HG03354 (cell line): ENCODE measurements around the gene DOK7.

Source experiments
- ATAC-seq: cut with Tn5 transposase; IDR thresholded peaks from one replicate; pipeline ENCODE4 v1.9.1; 2021; ENCODE audit warnings: mild to moderate bottlenecking; ENCODE audit not compliant: unreplicated experiment, poor library complexity, severe bottlenecking

The DOK7 gene

DNA sequence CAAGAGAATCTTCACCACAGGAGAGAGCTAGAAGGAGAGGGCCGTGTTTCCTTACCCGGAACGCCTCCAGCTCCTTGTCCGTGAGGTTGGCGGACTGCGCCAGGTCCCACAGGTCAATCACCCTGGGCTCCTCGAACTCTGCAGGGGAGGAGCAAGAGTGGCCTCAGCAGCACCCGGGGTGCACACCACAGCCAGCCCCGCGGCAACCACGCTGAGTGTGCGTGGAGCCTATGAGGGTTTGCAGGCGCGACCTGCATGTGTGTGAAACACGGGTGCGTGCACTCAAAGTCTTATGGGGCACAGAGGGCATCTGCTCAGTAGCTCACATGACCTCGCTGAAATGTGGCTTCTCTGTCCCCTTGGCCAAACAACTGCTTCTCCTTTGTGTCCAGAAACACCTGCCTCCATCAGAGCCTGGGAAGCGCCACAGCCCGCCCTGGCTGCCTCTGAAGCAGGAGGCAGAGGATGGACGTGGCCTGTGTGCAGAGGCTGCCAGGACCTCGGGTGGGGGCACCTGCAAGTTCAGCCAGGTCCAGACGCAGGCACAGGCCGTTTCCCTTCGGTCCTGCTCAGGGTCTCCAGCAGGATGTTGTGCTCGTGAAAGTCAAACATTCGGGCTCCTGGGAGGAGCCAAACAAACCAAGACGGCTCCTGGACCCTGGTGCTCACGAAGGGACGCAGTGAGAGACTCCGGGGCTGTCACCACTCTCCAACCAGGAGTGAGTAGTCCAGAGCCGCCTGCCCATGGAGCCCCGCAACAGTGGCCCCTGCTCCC is 53.1 kb downstream of the DOK7 start:
- ATAC-seq, result no peak

DNA sequence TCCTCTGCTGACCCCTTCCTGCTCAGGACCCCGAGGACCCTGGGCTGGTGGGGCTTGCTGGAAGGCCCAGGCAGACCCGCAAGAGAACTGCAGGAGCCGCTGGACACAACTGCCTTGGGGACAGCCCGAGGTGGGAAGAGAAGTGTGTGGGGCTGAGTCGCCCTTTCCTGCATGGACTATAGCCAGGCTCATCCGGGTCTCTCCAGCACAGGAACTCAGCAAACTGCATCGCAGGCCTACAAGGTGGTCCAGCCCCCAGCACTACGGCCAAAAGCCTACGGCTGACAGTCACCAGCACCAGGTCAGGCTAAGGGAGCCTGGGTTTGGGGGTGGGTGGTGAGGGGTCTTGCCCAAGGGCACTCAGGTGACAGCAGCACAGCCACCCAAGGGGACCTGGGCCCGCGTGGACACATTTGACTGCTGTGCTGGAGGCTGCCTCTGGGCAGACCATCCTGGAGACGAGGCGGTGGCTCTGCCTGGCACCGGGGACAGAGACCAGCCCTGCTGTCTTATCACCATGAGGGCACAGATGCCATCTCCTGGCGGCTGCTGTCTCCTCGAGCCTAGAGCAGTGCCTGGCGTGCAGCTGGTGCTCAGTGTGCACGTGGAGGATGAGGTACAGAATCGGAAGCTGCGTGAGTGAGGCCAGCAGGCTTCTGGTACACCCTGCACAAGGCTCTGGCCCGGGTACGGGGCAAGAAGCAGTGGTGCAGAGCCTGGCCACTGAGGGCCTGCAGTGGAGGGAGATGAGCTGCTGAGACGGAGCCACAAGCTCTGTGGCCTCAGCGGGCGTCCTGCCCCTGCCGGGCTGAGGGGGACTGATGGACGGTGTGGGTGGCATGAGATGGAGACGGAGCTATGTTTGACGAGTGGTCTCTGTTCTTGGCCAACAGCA is 54.0 kb downstream of the DOK7 start:
- no peak for ATAC-seq

DNA sequence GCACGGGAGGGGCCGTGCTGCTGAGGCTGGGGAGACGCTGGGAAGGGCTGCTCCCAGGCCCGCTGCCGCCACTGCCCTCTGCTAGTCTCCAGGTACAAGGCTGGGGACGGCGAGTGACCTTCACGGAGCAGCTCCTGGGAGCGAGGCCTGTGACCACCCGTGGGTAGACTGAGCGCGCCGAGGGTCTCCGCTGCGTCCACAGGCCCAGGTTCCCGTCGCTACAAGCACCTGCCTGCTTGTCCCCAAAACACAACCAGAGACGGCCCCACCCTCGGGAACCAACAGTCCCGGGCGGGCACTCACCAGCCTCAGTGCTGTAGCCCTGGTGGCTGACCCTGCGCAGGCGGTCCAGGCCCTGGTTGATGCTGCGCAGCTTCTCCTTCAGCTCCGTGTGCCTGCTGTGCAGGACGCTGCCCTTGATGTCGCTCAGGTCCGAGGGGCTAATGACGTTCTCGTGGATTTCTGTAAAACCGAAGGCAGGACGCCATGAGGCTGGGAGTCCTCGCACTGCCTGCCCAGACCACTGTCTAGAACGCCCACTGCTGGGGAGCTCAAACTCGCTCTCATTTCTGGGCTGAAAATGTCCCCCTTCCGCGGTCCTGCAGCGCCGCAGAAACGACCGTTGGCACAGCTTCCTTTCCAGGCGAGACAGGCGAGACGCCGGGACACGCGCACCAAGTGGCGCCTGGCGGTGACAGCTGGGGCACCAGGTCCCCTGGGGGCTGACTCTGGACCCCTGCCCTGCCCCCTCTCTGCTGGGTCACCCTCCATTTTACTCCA is 54.8 kb downstream of the DOK7 start:
- ATAC-seq, result no peak

DNA sequence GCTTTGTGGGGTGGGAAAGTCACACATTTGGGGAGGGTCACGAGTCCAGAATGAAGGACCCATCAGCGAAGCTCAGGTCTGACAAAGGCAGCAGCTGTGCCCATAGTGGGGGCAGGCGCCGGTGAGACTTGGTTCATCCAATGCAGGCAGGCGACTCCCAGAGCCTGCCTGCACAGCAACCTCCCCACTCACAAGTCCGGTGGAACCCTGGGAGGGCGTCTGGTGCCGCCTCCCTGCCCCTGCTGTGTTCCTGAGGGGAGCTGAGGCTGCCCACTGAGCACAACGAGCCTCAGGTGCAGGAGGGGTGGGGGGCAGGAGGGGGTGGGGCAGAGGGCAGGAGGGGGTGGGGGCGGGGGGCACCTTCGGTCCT is 55.4 kb downstream of the DOK7 start:
- no peak for ATAC-seq

DNA sequence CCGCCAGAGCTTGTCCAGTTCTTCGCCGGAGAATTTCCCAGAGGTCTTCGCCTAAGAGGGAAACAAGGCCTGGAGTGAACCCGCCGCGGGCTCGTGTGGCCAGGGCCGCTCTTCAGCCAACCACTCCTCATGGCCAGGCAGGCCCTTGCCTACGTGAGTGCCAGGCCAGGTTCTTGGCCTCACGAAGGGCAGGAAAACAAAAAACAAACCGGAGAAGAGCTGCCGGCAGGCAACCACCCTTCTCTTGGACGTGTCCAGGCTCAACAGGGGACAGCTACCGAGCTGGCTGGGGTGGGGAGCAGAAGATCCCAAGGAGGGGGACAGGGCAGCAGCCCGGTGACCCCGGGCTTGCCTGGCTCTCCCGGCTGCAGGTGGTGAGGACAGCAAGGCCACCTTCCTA is 55.8 kb downstream of the DOK7 start:
- no peak for ATAC-seq

DNA sequence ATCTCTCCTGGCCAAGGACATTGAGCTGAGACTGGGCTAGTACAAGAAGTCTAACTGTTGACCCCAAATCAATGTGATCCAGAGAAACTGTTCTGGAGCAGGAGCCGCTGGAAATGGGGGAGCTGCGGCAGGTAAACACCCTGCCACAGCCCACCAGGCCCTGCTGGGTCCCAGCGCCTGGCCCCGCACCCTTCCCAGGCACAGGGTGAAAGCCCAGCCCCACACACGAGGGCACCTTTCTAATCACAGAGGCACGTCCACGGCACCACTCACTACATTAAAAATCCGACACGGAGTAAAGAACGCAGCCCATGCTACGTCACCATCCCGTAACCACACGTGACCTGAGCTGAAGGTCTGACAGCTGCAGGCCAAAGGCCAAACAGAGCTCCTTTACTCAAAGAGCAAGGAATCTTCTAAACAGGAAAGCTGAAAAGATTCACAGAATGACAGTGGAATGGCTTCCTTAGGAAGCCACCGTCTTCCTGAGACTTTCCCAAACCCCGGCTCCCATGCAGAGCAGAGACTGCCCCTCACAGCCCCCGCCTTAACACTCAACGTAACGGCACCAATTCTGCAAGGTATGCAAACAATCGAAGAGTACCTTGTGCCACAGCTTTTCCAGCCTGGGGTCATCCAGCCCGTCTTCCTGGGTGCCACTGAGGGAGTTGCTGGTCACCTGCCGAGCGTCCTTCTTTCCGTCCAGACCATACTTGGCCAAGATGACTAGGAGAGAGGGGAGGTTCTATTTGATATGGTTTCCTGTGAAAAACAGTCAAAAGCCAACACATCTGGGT is 56.6 kb downstream of the DOK7 start:
- ATAC-seq, result no peak

DNA sequence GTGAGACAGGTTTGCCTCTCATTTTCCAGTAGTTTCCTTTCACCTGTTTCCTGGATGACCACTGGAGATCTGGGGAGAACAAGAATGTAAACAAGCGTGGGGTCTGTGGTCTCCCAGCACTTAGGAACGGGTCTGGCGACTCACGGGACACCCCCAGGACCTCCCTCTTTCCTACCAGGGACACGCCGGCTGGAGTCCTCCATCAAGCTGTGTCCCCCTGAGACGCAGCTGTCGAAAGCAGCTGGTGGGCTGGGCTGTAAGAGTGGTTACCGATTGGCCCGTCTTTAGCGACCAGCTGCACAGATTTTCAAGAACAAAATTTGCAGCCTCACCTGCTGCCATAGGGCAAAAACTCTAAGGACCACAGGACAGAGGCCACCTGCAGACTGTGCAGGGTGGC is 57.2 kb downstream of the DOK7 start:
- no peak for ATAC-seq

DNA sequence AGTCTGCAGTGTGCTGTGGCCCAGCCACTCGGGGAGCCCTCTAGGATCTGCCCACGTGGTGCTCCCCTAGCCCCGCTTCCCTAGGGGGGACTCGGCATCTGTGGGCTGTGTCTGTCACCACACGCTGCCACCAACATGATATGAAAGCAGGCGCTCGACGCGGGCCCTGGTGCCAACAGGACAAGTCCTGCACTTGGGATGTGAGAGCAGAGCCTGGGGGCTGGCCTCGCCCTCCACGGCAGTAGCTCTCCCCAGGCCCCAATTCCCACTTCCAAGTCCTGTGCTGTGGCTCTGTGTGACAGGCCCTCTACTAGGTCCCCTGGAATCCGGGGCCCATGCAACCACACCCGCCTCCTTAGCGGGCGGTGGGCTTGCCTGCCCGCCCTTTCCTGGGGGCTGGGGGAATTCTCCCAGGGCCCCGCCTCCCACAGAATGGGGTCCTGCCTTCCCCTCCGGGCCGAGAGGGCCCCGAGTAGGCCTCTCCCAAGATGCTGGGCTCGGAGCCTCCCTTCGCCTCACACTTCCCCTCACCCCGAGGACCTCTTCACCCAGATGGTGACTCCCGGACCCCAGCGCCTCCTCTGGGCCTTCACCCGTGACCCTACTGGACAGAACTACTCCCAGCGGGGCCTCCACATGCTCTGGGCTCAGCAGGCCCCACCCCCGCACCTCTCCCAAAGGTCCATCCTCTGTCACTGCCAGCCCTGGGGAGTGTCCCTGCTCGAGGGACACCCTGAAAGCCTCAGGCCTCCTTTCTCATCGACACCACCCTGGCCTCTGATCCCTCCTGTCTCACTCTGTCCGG is 57.9 kb downstream of the DOK7 start:
- ATAC-seq, result no peak

DNA sequence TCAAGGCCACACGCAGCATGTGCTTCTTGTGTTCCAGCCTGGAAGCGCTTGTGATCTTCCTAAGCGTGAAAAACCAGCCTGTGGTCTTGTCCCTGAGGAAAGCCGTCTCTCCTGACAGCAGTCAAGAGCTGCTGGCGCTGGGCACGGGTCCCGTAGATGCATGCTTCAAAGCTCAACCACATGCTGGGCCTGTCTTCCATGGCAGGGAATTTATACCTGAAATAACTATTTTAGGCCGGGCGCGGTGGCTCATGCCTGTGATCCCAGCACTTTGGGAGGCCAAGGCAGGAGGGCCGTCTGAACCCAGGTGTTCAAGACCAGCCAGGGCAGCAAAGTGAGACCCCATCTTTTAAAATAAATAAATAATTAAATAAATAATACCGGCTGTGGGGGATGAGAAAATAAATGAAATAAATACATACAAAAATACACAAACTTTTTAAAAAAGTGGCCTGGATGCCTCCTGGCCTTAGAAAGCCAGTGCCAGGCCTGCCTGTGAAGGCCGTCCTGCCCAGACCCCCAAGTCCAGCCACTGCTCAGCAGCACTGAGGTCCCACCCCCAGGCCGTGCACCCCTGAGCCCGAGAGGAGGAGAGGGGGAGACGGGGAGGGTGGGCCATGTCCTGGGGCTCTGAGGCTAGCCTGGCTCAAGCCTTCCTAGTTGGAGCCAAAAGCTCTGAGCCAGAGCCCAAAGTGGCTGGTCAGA is 58.7 kb downstream of the DOK7 start:
- ATAC-seq, result no peak

DNA sequence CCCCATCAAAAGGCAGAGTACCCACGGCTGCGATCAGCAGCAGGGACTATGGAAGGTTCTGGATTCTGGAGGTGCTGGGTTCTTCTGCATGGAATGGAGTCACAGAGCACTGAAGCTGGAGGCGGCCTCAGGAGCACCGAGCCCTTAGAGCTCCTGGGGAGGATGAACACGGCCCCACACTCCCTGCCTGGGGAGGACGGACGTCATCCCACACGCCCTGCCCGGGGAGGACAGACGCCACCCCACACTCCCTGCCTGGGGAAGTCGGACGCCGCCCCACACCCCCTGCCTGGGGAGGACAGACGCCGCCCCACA is 59.2 kb downstream of the DOK7 start:
- ATAC-seq, result no peak

DNA sequence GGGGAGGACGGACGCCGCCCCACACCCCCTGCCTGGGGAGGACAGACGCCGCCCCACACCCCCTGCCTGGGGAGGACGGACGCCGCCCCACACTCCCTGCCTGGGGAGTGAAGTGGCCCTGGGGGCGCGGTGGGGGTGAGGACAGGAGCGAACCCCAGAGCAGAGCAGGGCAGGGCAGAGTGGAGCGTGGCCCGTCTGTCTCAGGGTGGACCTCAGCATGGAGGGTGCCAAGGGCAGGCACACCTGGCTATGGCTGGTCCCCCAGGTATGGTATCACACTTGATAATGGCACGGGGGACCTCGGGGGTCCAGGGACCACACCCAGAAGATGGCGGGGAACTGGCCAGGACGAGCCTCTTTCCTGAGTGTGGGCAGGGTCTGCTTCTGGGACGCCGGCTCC is 59.5 kb downstream of the DOK7 start:
- ATAC-seq, result no peak

DNA sequence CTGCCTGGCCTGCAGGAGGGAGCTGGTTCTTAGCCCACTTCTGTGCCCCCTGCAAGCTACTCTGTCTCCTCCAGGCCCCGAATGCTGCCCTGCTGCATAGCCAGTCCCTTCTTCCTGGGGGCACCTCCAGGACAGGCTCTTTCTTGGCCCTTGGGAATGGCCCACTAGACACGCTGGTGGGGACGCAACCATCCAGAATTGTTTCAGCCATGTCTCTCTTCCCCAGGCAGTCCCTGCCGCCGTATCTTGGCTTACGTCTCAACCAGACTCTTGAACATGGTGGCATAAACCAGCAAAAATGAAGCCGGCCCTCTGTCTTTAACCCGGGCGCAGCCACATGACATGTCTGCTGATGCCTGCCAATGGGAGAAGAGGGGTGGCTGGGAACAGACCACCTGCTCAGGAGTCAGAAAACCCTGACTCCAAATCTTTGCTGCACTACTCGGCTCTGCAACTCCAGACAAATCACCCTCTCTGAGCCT is 60.1 kb downstream of the DOK7 start:
- ATAC-seq, result no peak

DNA sequence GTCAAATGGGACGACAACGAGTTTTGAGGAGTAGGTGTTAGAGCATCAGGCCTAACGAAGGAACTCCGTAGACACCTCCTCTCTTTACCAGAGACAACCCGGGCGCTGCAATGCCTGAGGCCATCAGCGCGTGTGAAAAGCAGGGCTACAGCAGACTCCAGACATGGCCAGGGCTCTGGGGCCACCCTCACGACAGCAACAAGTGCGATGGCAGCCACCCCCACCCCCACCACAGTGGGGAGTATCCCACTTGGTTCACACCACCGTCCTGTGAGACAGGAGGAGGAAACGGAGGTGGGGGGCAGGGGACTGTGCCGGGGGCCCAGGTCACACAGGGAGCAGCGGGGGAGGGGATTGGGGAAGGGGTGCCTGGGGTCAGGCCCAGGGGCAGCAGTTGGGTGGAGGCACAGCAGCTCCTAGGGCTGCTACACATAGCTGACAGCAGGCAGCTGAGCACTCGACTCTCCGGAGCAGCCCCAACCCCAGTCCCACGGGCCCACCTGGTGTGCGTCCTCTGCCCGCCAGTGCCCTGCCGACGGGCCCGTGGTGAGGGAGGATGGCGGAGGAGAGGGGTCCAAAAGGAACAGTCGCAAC is 60.6 kb downstream of the DOK7 start:
- no peak for ATAC-seq

DNA sequence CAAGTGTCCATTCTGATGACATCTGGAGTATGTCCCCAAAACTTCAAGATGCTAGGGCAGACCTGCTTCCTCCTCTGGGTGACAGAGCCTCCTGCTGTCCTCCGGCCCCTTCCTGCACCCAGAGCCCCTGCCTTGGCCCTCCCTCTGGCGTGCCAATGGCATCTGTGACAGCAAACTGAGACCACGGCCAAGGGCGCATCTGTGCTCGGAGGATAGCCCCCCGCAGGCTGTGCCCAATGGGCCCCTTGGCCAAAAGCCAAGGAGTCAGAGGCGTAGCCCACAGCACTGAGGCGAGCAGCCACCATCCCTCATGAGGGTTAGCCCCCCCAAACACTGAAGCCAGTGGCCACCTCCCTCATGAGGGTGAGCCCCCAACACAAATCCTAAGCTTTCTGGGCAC is 61.2 kb downstream of the DOK7 start:
- ATAC-seq, result no peak

DNA sequence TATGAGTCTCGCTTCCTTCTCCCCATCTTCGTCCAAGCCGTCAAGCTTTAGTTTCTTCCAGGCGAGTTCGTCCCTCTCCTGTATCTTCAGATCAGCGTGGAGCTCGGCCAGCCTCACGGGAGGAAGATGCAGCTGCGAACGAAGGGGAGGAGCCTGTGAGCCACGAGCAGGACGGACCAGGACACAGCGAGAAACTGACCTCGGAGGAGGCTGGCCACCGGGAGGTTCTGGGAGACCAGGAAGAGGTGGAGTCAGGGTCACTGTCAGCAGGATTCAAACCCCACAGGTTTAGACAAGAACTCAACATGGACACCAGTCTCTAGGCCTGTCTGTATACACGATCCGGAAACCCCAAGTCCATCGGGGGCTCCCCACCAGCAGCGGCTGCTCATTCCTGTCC is 61.8 kb downstream of the DOK7 start:
- ATAC-seq, result no peak

DNA sequence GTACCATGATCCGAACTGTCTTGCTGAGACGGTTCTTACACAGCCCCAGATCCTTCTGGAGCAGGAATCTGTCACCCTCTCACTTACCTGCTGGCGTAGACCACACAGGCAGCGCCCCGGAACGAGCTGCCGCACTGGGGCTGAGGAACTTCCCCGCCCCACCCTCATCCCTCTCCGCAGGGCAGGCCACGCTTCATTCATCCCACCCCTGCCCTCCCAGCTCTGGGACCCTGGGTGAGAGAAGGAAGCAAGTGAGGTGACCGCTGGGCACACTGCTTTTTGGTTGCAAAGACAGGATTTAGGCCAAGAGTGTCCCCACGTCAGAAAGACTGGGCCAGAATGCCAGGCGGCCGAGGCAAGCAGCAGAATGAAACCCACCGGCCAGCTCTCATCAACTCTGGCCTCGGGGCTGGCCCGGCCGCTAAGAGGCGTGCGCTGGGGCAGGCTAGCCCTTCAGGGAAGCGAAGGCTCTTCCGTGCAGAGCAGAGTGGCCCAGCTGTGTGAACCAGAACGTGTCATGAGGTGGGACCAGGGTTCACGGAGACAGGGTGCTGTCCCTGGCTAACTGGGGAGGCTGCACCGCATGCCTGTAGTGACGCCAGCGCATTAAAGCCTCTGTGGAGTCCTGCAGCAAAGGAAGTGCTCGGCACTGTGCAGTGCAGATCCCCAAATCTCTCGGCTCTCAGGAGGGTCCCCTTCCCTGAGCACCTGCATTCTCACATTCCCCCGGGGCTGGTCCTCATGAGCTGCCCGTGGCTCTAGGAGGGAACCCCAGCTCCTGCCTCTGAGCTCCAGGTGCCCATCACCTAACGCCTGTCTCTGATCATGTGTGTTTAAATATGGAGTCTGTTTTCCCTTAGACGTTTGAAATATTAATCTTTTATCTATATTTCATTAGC is 62.7 kb downstream of the DOK7 start:
- ATAC-seq, result no peak

DNA sequence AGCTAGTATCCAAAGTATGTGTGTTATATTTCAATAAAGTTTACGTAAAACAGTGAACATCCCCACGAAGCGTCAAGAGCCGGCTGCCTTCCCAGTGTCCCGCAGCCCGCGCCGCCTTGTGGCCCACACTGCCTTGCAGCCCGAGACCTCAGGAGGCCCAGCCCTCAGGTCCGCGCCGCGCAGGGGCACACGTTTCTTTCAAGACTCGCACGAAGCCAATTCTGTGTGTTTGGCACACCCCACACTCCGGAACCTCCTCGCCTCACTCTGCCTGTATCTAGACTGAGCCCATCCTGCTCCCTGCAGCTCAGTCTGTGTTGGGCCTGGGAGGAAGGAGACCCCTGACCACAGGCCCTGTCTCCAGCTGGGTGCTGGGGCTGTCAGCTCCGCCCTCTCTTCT is 63.4 kb downstream of the DOK7 start:
- no peak for ATAC-seq
